Epidermal melanocyte (primary cell): Measurements from ENCODE around the gene SERPINH1.
A peak's percentile ranks its signal among the peaks of the same experiment; 100 is the strongest.

Source experiments
- DNase-seq: peaks from one replicate; pipeline ENCODE4 v3.0.0; 2011; ENCODE audit warnings: low spot score; ENCODE audit not compliant: insufficient read length

The SERPINH1 gene

GRCh38 chr11:75554258-75555022 is 7.6 kb upstream of the SERPINH1 start:
- DNase-seq: peak; percentile 60

GRCh38 chr11:75555079-75555811 is 6.8 kb upstream of the SERPINH1 start:
- DNase-seq: no peak

GRCh38 chr11:75556275-75556674 is 5.8 kb upstream of the SERPINH1 start:
- no peak for DNase-seq

- DNase-seq: no peak
Observed at GRCh38 chr11:75557666-75558494, 4.2 kb upstream of the SERPINH1 start.

GRCh38 chr11:75558939-75559843 is 2.9 kb upstream of the SERPINH1 start:
- peak; percentile 44 for DNase-seq

- no peak for DNase-seq
Observed at GRCh38 chr11:75560644-75561043, 1.4 kb upstream of the SERPINH1 start.

- no peak for DNase-seq
Observed at GRCh38 chr11:75561426-75562047, 516 bp upstream of the SERPINH1 start.

- DNase-seq: no peak
Observed at GRCh38 chr11:75562836-75563484, 907 bp downstream of the SERPINH1 start.

- DNase-seq: no peak
Observed at GRCh38 chr11:75563501-75563977, 1.5 kb downstream of the SERPINH1 start.

- no peak for DNase-seq
Observed at GRCh38 chr11:75563978-75564552, 2.0 kb downstream of the SERPINH1 start.

GRCh38 chr11:75565221-75565814 is 3.3 kb downstream of the SERPINH1 start:
- peak; percentile 51 for DNase-seq

GRCh38 chr11:75565916-75566762 is 4.1 kb downstream of the SERPINH1 start:
- no peak for DNase-seq

GRCh38 chr11:75566763-75567279 is 4.8 kb downstream of the SERPINH1 start:
- DNase-seq: no peak

- DNase-seq: no peak
Observed at GRCh38 chr11:75567971-75568370, 5.9 kb downstream of the SERPINH1 start.

GRCh38 chr11:75568616-75569219 is 6.7 kb downstream of the SERPINH1 start:
- DNase-seq: no peak

- DNase-seq: no peak
Observed at GRCh38 chr11:75570559-75571139, 8.6 kb downstream of the SERPINH1 start.

GRCh38 chr11:75571625-75572024 is 9.6 kb downstream of the SERPINH1 start:
- DNase-seq: no peak
